ENCODE measurements around the gene CDC14B.

GRCh38 chr9:96493757-96494156 is 125.9 kb downstream of the CDC14B start:
- TF ChIP-seq CTCF (conservative IDR thresholded peaks at IDR 0.05; ENCODE audit: low read depth, low read length) (no peak), EZH2phosphoT487 (IDR thresholded peaks at IDR 0.05; ENCODE audit: borderline replicate concordance, low read length) (no peak)

Data from PC-3 (cell line).